Caco-2 (cell line): ENCODE data around the gene LRRC8A. TPM values are rescaled to one million over a fixed set of nuclear protein-coding genes. Genes with fewer than 3 reads are reported as not detected.
"Not testable (repeated sequence)": the region's sequence is repeated elsewhere in the genome, so short reads cannot be mapped to it uniquely, and the experiment has no call there.

ENCODE experiments used
- BruUV-seq: library from RNA; stranded (reverse); fragments of 400-500 nt; replicated peaks from 2 replicates; lab custom pipeline; 2021; lab: Mats Ljungman, UMichigan
- CTCF ChIA-PET: fragments of 300-600 bp; sonication (Branson Sonifier 250); formaldehyde crosslinking; loops from one replicate; lab custom pipeline; 2022; ENCODE audit warnings: antibody characterized with exemption; lab: Charles Lee
- POLR2A ChIA-PET: fragments of 300-600 bp; sonication (Branson Sonifier 250); formaldehyde crosslinking; loops from one replicate; lab custom pipeline; 2022; ENCODE audit warnings: antibody characterized with exemption; lab: Charles Lee
- DNase-seq, 2 experiments: peaks; one replicate each; pipeline versions ENCODE4 v3.0.0 to v3.0.0-alpha.2; 2020 to 2022
- H3K27me3 ChIP-seq: replicated peaks from 2 replicates; pipeline ENCODE4 v1.6.0; 2011; ENCODE audit warnings: low read length; ENCODE audit not compliant: control insufficient read depth, insufficient read depth
- H3K36me3 ChIP-seq: 2 replicates; pipeline ENCODE4 v1.5.1; 2011; ENCODE audit warnings: low read length; ENCODE audit not compliant: control insufficient read depth, insufficient read depth
- H3K4me1 ChIP-seq: fragments of 250-450 bp; sonication (Bioruptor Pico); 2 replicates; pipeline ENCODE4 v1.5.1; 2020; ENCODE audit warnings: mild to moderate bottlenecking
- H3K4me3 ChIP-seq: 2 replicates; pipeline ENCODE4 v1.5.1; 2011; ENCODE audit warnings: low read depth, mild to moderate bottlenecking, control low read depth, low read length
- H3K9me3 ChIP-seq: fragments of 250-450 bp; sonication (Bioruptor Pico); 2 replicates; pipeline ENCODE4 v1.5.1; 2020; ENCODE audit warnings: mild to moderate bottlenecking, moderate library complexity
- H3K27ac Mint-ChIP-seq: one replicate; pipeline ENCODE4 v1.8.0; 2022; ENCODE audit warnings: mixed read lengths; ENCODE audit not compliant: unreplicated experiment
- H3K27me3 Mint-ChIP-seq: one replicate; pipeline ENCODE4 v1.8.0; 2022; ENCODE audit warnings: mixed read lengths; ENCODE audit not compliant: insufficient read depth, unreplicated experiment
- H3K36me3 Mint-ChIP-seq: one replicate; pipeline ENCODE4 v1.8.0; 2022; ENCODE audit warnings: mild to moderate bottlenecking, mixed read lengths; ENCODE audit not compliant: insufficient read depth, unreplicated experiment
- H3K4me1 Mint-ChIP-seq: one replicate; pipeline ENCODE4 v1.8.0; 2022; ENCODE audit warnings: low read depth, mixed read lengths; ENCODE audit not compliant: unreplicated experiment
- H3K4me3 Mint-ChIP-seq: one replicate; pipeline ENCODE4 v1.8.0; 2022; ENCODE audit warnings: mild to moderate bottlenecking, moderate library complexity, mixed read lengths; ENCODE audit not compliant: unreplicated experiment
- H3K9me3 Mint-ChIP-seq: one replicate; pipeline ENCODE4 v1.8.0; 2022; ENCODE audit warnings: mixed read lengths; ENCODE audit not compliant: unreplicated experiment
- intact Hi-C: fragments of 100-400 bp; cut with micrococcal nuclease; formaldehyde crosslinking; loops from one replicate; pipeline ENCODE4 v1.10.0; 2022; ENCODE audit not compliant: unreplicated experiment
- total RNA-seq: library from RNA; stranded (reverse); gene quantifications from 2 replicates; pipeline ENCODE4 v1.2.3, GENCODE V29; 2022
- TF ChIP-seq, protein P1 (sequence below), 2 experiments: fragments of 200-600 bp in 1 of 2; IDR thresholded peaks; 1 replicate in 1 of 2; 2 replicates in 1 of 2; pipeline versions ENCODE4 v1.5.1 to v1.8.0; 2011 to 2022; ENCODE audit warnings: antibody characterized with exemption in 1 of 2, control low read depth in 1 of 2, inconsistent platforms in 1 of 2, low read depth in 1 of 2, low read length in 1 of 2, mild to moderate bottlenecking in 1 of 2, moderate library complexity in 1 of 2; ENCODE audit not compliant: insufficient read depth in 1 of 2, severe bottlenecking in 1 of 2, unreplicated experiment in 1 of 2

LRRC8A gene
- total RNA-seq, 1 experiment from 2014 or later = 21.9 TPM

DNA sequence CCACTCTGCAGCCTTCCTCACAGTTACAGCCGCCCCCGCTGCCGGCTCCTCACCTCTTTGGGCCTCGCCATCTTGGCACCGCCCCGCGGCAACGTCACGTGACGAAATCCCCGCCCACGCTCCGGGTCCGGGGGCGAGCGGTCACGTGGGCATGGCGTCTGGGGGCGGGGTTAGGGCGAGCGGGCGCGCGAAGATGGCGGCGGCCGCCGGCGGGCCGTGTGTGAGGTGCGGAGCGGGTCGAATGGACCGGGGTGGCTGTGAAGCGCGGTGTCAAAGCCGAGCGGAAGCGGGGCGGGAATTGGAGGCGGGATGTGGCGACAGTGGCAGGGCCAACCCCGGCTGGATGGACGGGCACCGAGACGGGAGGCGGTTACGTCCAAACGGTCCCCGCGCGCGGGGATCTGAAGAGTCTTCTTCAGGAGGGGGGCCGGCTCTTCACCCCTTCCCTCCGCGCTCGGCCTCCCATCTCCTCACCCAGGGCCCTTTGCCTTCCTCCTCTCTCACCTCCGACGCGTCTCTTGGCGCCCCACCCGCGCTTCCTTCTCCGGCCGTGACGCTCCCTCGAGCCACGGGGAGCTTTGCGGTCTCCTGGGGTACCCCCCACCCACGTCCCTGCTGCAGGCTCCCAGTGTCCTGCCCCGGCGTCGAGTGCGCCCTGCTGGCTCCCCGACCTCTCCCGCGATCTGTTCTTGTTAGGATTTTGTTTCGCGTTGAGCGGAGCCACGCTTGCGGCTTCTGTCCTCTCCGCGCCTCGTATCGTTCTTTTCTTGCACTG, 65.8 kb downstream of the LRRC8A start, which contains the start of the genes DOLK and NUP188:
Gene DOLK, minus strand, starts transcription at position 77 of the 775 bp plus-strand sequence. CDS start 300 bp downstream, outside the sequence.
Gene NUP188, plus strand, starts transcription at position 173 of the 775 bp plus-strand sequence. Its CDS starts 21 bp downstream, at position 194.
- Histone ChIP-seq H3K36me3 (no peaks in the 10 kb centered on the region; the same call in 1 of the 2 replicates), H3K27me3 (no peaks in the 10 kb centered on the region), H3K4me1 (peaks cover 26% of the 10 kb centered on the region), H3K4me3 (peak within 1 kb of the TSS; percentile 98), H3K9me3 (no peaks in the 10 kb centered on the region)
- Mint-ChIP-seq H3K36me3 (peaks cover 32% of the 10 kb centered on the region), H3K4me1 (peaks cover 24% of the 10 kb centered on the region), H3K9me3 (no peaks in the 10 kb centered on the region), H3K4me3 (peak within 1 kb of the TSS; percentile 92), H3K27ac (peak within 1 kb of the TSS; percentile 96), H3K27me3 (no peaks in the 10 kb centered on the region)
- BruUV-seq = TSS peak; percentile 48
- ChIA-PET CTCF (interaction anchor here (0.6 to 1.0 kb wide), 2 partner anchors 57 to 81 kb away, joined by 3 to 5 read pairs; partner anchors contain the start of gene SH3GLB2), POLR2A (interaction anchor here (0.9 kb wide), 1 partner anchor 128 kb away, joined by 3 read pairs; no protein-coding TSS in a partner anchor)
- peak; percentile 94 to 98 for DNase-seq
- intact Hi-C loops = loop anchor here (5.0 kb wide), 1 partner anchor 80 kb away; the partner anchor contains the start of gene SH3GLB2
- TF ChIP-seq, protein P1, sequence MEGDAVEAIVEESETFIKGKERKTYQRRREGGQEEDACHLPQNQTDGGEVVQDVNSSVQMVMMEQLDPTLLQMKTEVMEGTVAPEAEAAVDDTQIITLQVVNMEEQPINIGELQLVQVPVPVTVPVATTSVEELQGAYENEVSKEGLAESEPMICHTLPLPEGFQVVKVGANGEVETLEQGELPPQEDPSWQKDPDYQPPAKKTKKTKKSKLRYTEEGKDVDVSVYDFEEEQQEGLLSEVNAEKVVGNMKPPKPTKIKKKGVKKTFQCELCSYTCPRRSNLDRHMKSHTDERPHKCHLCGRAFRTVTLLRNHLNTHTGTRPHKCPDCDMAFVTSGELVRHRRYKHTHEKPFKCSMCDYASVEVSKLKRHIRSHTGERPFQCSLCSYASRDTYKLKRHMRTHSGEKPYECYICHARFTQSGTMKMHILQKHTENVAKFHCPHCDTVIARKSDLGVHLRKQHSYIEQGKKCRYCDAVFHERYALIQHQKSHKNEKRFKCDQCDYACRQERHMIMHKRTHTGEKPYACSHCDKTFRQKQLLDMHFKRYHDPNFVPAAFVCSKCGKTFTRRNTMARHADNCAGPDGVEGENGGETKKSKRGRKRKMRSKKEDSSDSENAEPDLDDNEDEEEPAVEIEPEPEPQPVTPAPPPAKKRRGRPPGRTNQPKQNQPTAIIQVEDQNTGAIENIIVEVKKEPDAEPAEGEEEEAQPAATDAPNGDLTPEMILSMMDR (IDR thresholded peaks at IDR 0.05; ENCODE audit: insufficient read depth in 1 of 2, low read depth in 1 of 2, low read length in 1 of 2, severe bottlenecking in 1 of 2, unreplicated experiment in 1 of 2) = no peak

GRCh38 chr9:128961403-128961802, 79.5 kb downstream of the LRRC8A start:
- H3K27ac Mint-ChIP-seq, H3K27me3 Mint-ChIP-seq, H3K4me1 Mint-ChIP-seq, H3K4me1 ChIP-seq, H3K9me3 Mint-ChIP-seq, H3K4me3 ChIP-seq, POLR2A ChIA-PET, BruUV-seq, H3K9me3 ChIP-seq, H3K4me3 Mint-ChIP-seq, DNase-seq, H3K36me3 ChIP-seq, CTCF ChIA-PET, H3K27me3 ChIP-seq, intact Hi-C loops: not testable (repeated sequence)
- H3K36me3 Mint-ChIP-seq = peaks cover 66% of the 10 kb centered on the region

Other genes starting within 250 kb of the LRRC8A start
- gene DYNC2I2, start 225.3 kb upstream of the LRRC8A start, total RNA-seq = 80.2 and 80.8 TPM in 2 replicates
- 710 and 745 TPM in 2 replicates for gene SET, start 192.9 kb upstream of the LRRC8A start, total RNA-seq
- gene PKN3, start 179.6 kb upstream of the LRRC8A start, total RNA-seq = 1.6 and 2.1 TPM in 2 replicates
- 71.0 and 73.7 TPM in 2 replicates for gene ZDHHC12, start 158.0 kb upstream of the LRRC8A start, total RNA-seq
- gene ZER1, start 110.2 kb upstream of the LRRC8A start, total RNA-seq = 21.7 and 28.6 TPM in 2 replicates
- 35.6 and 39.9 TPM in 2 replicates for gene TBC1D13, start 94.9 kb upstream of the LRRC8A start, total RNA-seq
- gene ENDOG, start 63.6 kb upstream of the LRRC8A start, total RNA-seq = 25.9 and 30.0 TPM in 2 replicates
- 76.2 and 88.0 TPM in 2 replicates for gene SPOUT1, start 52.3 kb upstream of the LRRC8A start, total RNA-seq
- gene KYAT1, start 183 bp upstream of the LRRC8A start, total RNA-seq = 6.9 and 7.8 TPM in 2 replicates
- gene PHYHD1, start 38.8 kb downstream of the LRRC8A start, total RNA-seq = 0.59 and 0.63 TPM in 2 replicates
- gene DOLK, start 65.5 kb downstream of the LRRC8A start, total RNA-seq = 25.9 and 27.2 TPM in 2 replicates
- 80.9 and 85.7 TPM in 2 replicates for gene NUP188, start 65.6 kb downstream of the LRRC8A start, total RNA-seq
- gene SH3GLB2, start 146.2 kb downstream of the LRRC8A start, total RNA-seq = 64.2 and 66.7 TPM in 2 replicates
- gene MIGA2, start 154.5 kb downstream of the LRRC8A start, total RNA-seq = 25.1 and 34.8 TPM in 2 replicates
- 44.7 and 45.1 TPM in 2 replicates for gene DOLPP1, start 199.0 kb downstream of the LRRC8A start, total RNA-seq
- 16.2 and 20.7 TPM in 2 replicates for gene CRAT, start 228.7 kb downstream of the LRRC8A start, total RNA-seq
- gene PTPA, start 229.3 kb downstream of the LRRC8A start, total RNA-seq = 100 and 107 TPM in 2 replicates